GM11168 (cell line): ENCODE data around the gene AGFG2.

Source experiments
- in situ Hi-C: fragments of 300-500 bp; cut with MboI; formaldehyde crosslinking; loops from one replicate; pipeline ENCODE4 v1.12.0; 2022; ENCODE audit warnings: low sequenced_read_pairs; ENCODE audit not compliant: unreplicated experiment

AGFG2 gene

GRCh38 chr7:100604028-100604975, 65.3 kb downstream of the AGFG2 start:
- in situ Hi-C loops: no loop called here

GRCh38 chr7:100604976-100605911, 66.2 kb downstream of the AGFG2 start:
- in situ Hi-C loops: no loop called here

- in situ Hi-C loops: no loop called here
Observed at GRCh38 chr7:100606313-100606712, 67.3 kb downstream of the AGFG2 start.

DNA sequence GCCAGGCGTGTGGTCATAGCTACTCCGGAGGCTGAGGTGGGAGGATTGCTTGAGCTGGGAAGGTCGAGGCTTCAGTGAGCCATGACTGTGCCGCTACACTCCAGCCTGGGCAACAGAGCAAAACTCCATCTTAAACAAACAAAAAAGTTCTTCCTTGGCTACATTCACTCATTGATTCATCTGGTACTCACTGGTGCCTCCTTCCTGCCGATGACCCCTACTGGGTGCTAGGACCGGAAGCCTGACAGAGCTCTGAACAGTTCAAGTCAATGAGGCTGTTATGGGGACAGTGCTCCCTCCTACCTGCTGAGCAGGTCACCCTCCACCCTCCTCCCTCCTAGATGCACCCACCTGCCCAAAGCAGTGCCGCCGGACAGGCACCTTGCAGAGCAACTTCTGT, 68.1 kb downstream of the AGFG2 start:
- in situ Hi-C loops: no loop called here

DNA sequence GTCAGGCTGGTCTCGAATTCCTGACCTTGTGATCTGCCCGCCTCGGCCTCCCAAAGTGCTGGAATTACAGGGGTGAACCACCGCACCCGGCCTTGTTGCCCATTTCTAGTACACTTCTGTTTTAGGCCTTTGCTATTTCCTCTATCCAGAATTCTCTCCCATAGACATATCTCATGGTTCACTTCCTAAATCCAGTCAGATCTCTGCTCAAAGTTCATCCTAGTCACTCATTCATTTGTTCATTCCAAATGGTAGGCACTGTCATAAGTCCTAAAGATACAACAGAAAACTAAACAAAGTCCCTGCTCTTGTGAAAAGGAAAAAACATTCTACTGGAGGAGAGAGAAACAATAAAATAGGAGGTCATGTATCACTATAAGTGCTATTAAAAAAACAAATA, 71.0 kb downstream of the AGFG2 start:
- in situ Hi-C loops: no loop called here

DNA sequence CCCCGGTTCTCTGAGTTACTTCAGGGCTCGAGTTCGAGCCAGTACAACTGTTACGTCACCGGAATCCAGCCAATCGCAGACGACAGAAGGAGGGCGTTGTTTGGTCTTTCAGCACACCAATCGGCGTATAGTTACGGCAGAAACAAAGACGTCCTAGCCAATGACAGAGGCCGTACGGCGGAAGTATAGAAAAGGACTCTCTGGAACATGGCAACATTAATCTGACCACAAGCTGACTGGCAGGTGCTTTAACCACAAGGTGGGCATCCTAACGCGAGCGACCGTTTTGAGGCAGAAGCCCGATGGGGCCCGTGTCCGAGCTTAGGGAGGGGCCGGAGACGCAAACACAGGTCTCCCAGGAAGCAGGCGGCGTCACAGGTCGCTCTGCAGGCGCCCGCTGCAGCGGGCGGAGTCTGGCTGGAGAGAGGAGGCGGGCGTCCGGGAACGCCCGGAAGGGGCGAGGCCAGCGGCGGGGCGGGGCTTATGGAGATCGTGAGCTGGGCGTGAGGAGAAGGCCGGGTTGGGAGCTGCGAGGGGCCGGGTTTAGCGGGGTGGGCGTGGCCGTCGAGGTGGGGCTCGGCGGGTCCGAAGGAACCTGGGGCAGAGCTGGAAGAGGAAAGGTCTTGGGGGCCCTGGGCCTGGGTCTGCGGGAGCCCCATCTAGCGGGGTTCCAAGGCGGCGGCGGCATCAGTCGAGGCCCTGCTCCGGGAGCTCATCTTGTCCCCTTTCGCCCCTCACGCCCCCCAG, 73.2 kb downstream of the AGFG2 start, which contains the start of gene MOSPD3:
TSS of gene MOSPD3 (plus strand) at position 558 of the 747 bp plus-strand sequence. CDS start 252 bp downstream, outside the sequence.
- in situ Hi-C loops: no loop called here

DNA sequence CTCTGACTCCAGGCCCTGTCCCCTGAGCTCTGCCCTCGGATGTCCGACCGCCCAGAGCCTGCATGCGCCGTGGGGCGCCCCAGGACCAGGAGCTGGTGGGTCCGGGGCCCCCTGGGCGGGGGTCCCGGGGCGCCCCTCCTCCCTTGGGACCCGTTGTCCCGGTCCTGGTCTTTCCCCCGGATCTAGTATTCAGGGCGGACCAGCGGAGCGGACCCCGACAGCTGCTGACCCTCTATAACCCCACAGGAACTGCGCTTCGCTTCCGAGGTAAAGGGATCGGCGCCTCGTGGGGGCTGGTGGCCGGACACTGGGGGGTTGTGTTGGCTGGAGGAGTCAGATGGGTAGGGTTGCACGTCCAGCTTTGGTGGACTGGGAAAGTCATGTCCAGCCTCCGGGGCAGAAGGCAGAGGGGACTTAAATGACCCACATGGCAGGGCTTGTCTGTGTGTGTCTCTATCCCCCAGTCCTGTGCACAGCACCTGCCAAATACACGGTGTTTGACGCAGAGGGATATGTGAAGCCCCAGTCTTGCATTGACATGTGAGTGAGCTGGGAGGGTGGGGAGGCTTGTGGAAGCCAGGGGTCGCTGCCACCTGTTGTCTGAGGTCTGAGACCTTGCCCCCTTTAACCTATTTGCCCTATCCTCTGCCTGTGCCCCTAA, 73.9 kb downstream of the AGFG2 start:
- in situ Hi-C loops: no loop called here

GRCh38 chr7:100613412-100614175, 74.6 kb downstream of the AGFG2 start:
- in situ Hi-C loops: no loop called here

DNA sequence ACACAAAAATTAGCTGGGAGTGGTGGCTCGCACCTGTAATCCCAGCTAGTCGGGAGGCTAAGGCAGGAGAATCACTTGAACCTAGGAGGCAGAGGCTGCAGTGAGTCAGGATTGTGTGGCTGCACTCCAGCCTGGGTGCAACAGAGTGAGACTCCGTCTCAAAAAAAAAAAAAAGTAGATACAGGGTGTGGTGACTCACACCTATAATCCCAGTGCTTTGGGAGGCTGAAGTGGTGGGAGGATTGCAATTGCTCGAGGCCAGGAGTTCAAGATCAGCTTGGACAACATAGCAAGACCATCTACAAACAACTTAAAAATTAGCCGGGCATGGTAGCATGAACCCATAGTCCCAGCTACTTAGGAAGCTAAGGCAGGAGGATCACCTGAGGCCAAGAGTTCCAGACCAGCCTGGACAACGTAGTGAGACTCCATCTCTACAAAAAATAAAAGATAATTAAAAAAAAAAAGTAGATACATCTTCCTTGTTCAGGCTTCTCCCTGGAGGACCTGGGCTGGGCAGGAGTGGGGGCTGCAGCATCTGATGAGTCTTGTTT, 75.4 kb downstream of the AGFG2 start:
- in situ Hi-C loops: no loop called here
